ENCODE results near the gene MKLN1. TPM values are rescaled to one million over a fixed set of nuclear protein-coding genes. Genes with fewer than 3 reads are reported as not detected.

Gene MKLN1
- total RNA-seq, 1 donor from 2014 or later: 63.8 TPM

Other genes with a start within 250 kb of the MKLN1 start
- gene PODXL, start 228.8 kb downstream of the MKLN1 start, total RNA-seq: 43.7 TPM